GM12872 (cell line): Measurements from ENCODE around the gene SSR3.

ENCODE experiments used
- TF ChIP-seq, protein P1 (sequence below): IDR thresholded peaks from 3 replicates; pipeline ENCODE4 v1.5.1; 2011; ENCODE audit warnings: low read depth, mild to moderate bottlenecking, low read length, moderate library complexity; ENCODE audit not compliant: insufficient read depth

The SSR3 gene

GRCh38 chr3:156532730-156533129 is 22.2 kb downstream of the SSR3 start:
- TF ChIP-seq, protein P1, sequence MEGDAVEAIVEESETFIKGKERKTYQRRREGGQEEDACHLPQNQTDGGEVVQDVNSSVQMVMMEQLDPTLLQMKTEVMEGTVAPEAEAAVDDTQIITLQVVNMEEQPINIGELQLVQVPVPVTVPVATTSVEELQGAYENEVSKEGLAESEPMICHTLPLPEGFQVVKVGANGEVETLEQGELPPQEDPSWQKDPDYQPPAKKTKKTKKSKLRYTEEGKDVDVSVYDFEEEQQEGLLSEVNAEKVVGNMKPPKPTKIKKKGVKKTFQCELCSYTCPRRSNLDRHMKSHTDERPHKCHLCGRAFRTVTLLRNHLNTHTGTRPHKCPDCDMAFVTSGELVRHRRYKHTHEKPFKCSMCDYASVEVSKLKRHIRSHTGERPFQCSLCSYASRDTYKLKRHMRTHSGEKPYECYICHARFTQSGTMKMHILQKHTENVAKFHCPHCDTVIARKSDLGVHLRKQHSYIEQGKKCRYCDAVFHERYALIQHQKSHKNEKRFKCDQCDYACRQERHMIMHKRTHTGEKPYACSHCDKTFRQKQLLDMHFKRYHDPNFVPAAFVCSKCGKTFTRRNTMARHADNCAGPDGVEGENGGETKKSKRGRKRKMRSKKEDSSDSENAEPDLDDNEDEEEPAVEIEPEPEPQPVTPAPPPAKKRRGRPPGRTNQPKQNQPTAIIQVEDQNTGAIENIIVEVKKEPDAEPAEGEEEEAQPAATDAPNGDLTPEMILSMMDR = no peak

- TF ChIP-seq, protein P1 = no peak
Observed at GRCh38 chr3:156530980-156531379, 23.9 kb downstream of the SSR3 start.

- TF ChIP-seq, protein P1 = no peak
Observed at GRCh38 chr3:156527060-156527459, 27.9 kb downstream of the SSR3 start.

DNA sequence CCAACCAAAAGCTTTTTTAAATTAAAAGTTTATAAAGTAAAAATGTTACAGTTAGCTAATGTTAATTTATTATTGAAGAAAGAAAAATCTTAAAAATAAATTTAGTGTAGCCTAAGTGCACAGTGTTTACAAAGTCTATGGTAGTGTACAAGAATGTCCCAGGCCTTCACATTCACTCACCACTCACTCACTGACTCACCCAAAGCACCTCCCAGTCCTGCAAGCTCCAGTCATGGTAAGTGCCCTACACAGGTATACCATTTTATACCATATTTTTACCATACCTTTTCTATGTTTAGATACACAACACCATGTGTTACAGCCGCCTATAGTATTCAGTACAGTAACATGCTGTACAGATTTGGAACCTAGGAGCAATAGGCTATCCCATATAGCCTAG is 29.1 kb downstream of the SSR3 start:
- TF ChIP-seq, protein P1 = no peak

GRCh38 chr3:156522673-156523072 is 32.2 kb downstream of the SSR3 start:
- TF ChIP-seq, protein P1 = no peak

- TF ChIP-seq, protein P1 = no peak
Observed at GRCh38 chr3:156519758-156520162, 35.2 kb downstream of the SSR3 start.

GRCh38 chr3:156518726-156519125 is 36.2 kb downstream of the SSR3 start:
- TF ChIP-seq, protein P1 = no peak

GRCh38 chr3:156516961-156517360 is 38.0 kb downstream of the SSR3 start:
- TF ChIP-seq, protein P1 = no peak
